ENCODE results near the gene NRAP. TPM values are rescaled to one million over a fixed set of nuclear protein-coding genes. Genes with fewer than 3 reads are reported as not detected.

NRAP gene
- total RNA-seq, 1 experiment from 2014 or later, result not detected

GRCh38 chr10:113695691-113696090 is 31.9 kb upstream of the NRAP start:
- Histone ChIP-seq H3K9me3 (ENCODE audit: insufficient read depth, low read depth) (no peaks in the 10 kb centered on the region), H3K36me3 (ENCODE audit: low read depth) (no peaks in the 10 kb centered on the region), H3K4me3 (no peak overlapping the region), H3K9me2 (ENCODE audit: insufficient read depth) (no peaks in the 10 kb centered on the region), H3K4me1 (replicated peaks; ENCODE audit: insufficient read depth) (no peaks in the 10 kb centered on the region), H3K4me2 (no peak overlapping the region), H3K79me2 (ENCODE audit: low read depth) (no peaks in the 10 kb centered on the region), H3K27me3 (ENCODE audit: insufficient read depth, low read depth) (no peaks in the 10 kb centered on the region), H3F3A (ENCODE audit: insufficient read depth, low read depth) (no peaks in the 10 kb centered on the region), H2AFZ (no peak overlapping the region), H3K27ac (no peak overlapping the region), H4K20me1 (ENCODE audit: insufficient read depth) (no peaks in the 10 kb centered on the region)
- POLR2A ChIA-PET (ENCODE audit: unreplicated experiment), result no interaction called here
- intact Hi-C loops (cut with micrococcal nuclease; ENCODE audit: unreplicated experiment), result no loop called here
- BruUV-seq (replicated peaks), result no TSS peak
- no peak for TF ChIP-seq EZH2 (IDR thresholded peaks at IDR 0.05; ENCODE audit: low read depth)
- TF ChIP-seq, protein P1, sequence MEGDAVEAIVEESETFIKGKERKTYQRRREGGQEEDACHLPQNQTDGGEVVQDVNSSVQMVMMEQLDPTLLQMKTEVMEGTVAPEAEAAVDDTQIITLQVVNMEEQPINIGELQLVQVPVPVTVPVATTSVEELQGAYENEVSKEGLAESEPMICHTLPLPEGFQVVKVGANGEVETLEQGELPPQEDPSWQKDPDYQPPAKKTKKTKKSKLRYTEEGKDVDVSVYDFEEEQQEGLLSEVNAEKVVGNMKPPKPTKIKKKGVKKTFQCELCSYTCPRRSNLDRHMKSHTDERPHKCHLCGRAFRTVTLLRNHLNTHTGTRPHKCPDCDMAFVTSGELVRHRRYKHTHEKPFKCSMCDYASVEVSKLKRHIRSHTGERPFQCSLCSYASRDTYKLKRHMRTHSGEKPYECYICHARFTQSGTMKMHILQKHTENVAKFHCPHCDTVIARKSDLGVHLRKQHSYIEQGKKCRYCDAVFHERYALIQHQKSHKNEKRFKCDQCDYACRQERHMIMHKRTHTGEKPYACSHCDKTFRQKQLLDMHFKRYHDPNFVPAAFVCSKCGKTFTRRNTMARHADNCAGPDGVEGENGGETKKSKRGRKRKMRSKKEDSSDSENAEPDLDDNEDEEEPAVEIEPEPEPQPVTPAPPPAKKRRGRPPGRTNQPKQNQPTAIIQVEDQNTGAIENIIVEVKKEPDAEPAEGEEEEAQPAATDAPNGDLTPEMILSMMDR (conservative IDR thresholded peaks at IDR 0.05), result no peak
- DNase-seq, result no peak
- CTCF ChIA-PET, result no interaction called here

DNA sequence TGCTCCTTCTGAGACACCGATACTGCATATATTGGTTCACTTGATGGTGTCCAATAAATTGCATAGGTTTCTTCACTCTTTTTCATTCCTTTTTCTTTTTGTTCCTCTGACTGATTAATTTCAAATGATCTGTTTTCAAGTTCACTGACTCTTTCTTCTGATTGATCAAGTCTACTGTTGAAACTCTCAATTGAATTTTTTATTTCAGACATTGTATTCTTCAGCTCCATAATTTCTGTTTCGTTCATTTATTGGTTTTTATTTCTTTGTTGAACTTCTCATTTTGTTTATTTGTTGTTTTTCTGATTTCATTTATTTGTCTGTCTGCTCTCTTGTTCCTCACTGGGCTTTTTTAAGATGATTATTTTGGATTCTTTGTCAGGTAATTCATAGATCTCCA is 29.5 kb upstream of the NRAP start:
- Histone ChIP-seq H3K9me3 (ENCODE audit: insufficient read depth, low read depth) (no peaks in the 10 kb centered on the region), H3K79me2 (ENCODE audit: low read depth) (no peaks in the 10 kb centered on the region), H4K20me1 (ENCODE audit: insufficient read depth) (no peaks in the 10 kb centered on the region), H3K27me3 (ENCODE audit: insufficient read depth, low read depth) (no peaks in the 10 kb centered on the region), H3F3A (ENCODE audit: insufficient read depth, low read depth) (no peaks in the 10 kb centered on the region), H2AFZ (no peak overlapping the region), H3K4me2 (no peak overlapping the region), H3K27ac (no peak overlapping the region), H3K4me1 (replicated peaks; ENCODE audit: insufficient read depth) (no peaks in the 10 kb centered on the region), H3K9me2 (ENCODE audit: insufficient read depth) (no peaks in the 10 kb centered on the region), H3K4me3 (no peak overlapping the region), H3K36me3 (ENCODE audit: low read depth) (no peaks in the 10 kb centered on the region)
- BruUV-seq (replicated peaks), result no TSS peak
- CTCF ChIA-PET, result no interaction called here
- intact Hi-C loops (cut with micrococcal nuclease; ENCODE audit: unreplicated experiment), result no loop called here
- POLR2A ChIA-PET (ENCODE audit: unreplicated experiment), result no interaction called here
- TF ChIP-seq, protein P1 (conservative IDR thresholded peaks at IDR 0.05), result no peak
- no peak for TF ChIP-seq EZH2 (IDR thresholded peaks at IDR 0.05; ENCODE audit: low read depth)
- DNase-seq, result no peak

DNA sequence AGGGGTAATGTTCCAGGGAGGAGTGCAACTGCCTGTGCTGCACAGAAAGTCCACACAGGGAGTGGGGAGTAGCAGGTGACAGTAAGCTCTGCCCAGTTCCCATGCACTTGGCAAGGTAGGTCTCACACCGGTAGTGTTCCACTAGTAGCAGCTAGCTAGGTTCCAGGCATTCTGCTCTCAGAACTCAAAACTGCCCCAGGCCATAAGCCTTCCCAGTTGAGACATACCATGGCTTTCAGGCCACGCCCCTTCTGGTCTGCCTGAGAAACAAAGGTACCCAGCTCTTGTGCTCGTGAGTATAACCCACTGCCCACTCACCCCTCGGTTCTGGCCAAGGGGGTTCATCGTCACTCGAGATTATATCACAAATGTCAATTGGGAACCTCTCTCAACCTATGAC is 28.4 kb upstream of the NRAP start:
- H3K27ac ChIP-seq, result no peak overlapping the region
- H3K27me3 ChIP-seq (ENCODE audit: insufficient read depth, low read depth), result no peaks in the 10 kb centered on the region
- ChIA-PET CTCF (no interaction called here), POLR2A (ENCODE audit: unreplicated experiment) (no interaction called here)
- H3K9me3 ChIP-seq (ENCODE audit: insufficient read depth, low read depth), result no peaks in the 10 kb centered on the region
- intact Hi-C loops (cut with micrococcal nuclease; ENCODE audit: unreplicated experiment), result no loop called here
- H3K4me2 ChIP-seq, result no peak overlapping the region
- no peaks in the 10 kb centered on the region for H3F3A ChIP-seq (ENCODE audit: insufficient read depth, low read depth)
- no peaks in the 10 kb centered on the region for H3K9me2 ChIP-seq (ENCODE audit: insufficient read depth)
- no peak for DNase-seq
- no peaks in the 10 kb centered on the region for H3K4me1 ChIP-seq (replicated peaks; ENCODE audit: insufficient read depth)
- TF ChIP-seq, protein P1 (conservative IDR thresholded peaks at IDR 0.05), result no peak
- TF ChIP-seq EZH2 (IDR thresholded peaks at IDR 0.05; ENCODE audit: low read depth), result no peak
- no peak overlapping the region for H2AFZ ChIP-seq
- H4K20me1 ChIP-seq (ENCODE audit: insufficient read depth), result no peaks in the 10 kb centered on the region
- H3K4me3 ChIP-seq, result no peak overlapping the region
- no TSS peak for BruUV-seq (replicated peaks)
- H3K79me2 ChIP-seq (ENCODE audit: low read depth), result no peaks in the 10 kb centered on the region
- H3K36me3 ChIP-seq (ENCODE audit: low read depth), result no peaks in the 10 kb centered on the region
